NCI-H2029 treated with DMSO at 0.1 percent for 48 hours (cell line): Measurements from ENCODE around the gene ABCA3.
"Not testable (repeated sequence)": the region's sequence is repeated elsewhere in the genome, so short reads cannot be mapped to it uniquely, and the experiment has no call there.

Source experiments
- DNase-seq: peaks from one replicate; lab custom pipeline; 2025; lab: John Stamatoyannopoulos, UW

ABCA3 gene

DNA sequence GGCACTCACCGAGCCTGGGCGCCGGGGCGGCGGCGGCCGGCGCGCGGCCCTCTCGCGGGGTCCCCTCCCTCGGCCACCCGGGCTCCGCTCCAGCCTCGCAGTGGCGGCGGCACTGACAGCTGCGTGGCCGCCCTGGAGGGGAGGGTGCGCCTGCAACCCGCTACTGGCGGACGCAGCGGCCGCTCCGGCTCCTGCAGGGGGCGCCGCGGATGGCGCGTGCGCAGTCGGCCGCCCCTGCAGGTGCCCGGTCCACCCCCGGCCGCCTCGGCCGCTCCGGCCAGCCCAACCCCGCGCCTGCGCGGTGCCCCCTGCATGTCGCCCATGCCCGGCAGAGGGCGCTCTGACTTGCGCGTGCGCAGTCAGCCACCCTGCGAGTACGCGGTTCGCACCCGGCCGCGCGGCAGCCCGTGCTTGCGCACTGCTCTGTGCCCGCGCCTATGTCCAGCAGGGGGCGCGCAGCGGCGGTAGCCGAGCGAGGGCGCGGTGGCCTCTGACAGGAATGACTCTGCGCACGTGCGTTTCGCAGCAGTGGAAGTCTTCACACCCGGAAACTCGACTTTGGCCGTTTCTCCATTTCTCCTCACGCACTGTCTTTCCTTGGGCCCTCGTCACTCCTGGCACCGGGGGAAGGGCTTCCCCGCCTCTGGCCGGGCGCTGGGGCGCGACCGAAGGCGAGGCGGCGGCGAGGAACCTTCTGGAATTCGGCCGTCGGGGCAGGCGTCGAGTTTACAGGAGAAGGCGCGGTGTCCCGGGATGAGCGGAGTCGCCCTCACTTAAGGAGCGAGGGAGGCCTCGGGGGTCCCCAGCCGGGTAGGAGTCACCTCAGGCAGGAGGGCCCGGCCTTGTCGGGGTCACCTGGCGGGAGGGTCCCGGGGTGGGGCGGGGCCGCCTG, at the start of gene ABCA3:
Gene ABCA3 (minus strand): TSS at position 165 of the 892 bp plus-strand sequence. CDS start 14,262 bp downstream, outside the sequence.
- peak; percentile 38 for DNase-seq

DNA sequence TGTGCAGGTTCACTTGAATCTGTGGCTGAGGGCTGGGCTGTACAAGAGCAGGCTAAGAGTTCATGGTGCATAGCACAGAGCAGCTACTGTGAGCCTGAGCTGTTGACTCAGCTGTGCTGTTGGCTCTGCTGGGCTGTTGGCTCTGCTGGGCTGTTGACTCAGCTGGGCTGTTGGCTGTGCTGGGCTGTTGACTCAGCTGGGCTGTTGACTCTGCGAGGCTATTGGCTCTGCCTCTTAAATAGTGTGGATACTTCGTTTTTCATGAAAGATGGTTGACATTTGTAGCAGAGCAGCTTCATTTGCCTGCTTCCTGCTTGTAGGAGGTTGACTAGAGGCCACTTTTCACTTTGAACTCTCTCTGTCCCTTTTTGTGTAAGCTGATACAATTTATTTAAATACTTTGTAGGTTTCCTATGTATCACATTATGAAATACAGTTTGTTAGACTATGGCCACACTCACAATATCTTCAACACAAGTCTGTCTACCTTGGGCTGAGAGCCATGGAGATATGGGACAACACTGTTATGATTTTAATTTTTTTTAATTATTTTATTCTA, 48.4 kb upstream of the ABCA3 start:
- peak; percentile 73 for DNase-seq

DNA sequence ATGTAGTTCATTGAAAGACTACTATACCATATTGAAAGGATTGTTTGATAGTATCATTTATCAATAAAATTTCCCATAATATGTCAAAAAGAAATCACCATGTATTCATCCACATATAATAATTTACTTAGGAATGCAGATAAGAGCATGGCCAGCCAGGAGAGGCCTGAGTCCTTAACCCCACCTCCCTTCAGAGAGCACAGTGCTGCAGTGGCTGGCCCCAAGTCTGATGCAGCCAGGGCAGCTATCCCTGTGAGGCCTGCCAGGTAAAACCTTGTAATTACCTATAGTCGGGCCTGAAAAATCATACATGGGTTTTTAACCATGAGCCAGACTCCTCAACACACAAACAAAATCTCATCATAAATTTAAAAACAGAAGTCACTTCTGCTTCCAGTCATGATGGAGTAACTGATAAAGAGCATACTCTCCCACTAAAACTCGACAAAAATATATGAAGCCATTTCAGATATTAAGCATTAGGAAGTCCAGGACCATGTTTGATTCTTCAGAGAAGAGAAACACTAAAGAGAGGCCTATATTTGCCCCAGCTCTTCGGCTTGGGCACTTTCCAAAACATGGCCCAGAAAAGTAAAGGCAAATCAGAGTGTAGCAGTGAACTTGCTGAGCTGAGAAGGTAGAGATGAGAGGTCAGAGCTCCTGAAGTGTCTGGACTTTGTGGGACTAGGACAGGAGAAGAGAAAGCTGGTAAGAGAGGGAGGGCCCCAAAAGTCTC, 47.8 kb upstream of the ABCA3 start:
- DNase-seq: no peak

- no peak for DNase-seq
These were observed 46.5 kb upstream of the ABCA3 start for GRCh38 chr16:2386990-2387389.

DNA sequence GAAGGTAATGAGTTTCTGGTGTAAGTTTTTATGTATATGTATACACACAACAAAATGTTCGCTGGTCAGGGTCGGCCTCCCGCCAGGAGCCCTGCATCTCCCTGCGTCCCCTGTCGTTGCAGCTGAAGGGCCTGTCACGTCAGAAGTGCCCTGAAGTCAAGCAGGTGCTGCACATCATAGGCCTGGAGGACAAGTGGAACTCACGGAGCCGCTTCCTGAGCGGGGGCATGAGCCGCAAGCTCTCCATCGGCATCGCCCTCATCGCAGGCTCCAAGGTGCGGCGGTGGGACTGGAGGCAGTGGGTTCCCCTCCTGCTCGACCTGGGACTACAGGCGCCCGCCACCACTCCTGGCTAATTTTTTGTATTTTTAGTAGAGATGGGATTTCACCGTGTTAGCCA, 45.5 kb upstream of the ABCA3 start:
- not testable (repeated sequence) for DNase-seq

DNA sequence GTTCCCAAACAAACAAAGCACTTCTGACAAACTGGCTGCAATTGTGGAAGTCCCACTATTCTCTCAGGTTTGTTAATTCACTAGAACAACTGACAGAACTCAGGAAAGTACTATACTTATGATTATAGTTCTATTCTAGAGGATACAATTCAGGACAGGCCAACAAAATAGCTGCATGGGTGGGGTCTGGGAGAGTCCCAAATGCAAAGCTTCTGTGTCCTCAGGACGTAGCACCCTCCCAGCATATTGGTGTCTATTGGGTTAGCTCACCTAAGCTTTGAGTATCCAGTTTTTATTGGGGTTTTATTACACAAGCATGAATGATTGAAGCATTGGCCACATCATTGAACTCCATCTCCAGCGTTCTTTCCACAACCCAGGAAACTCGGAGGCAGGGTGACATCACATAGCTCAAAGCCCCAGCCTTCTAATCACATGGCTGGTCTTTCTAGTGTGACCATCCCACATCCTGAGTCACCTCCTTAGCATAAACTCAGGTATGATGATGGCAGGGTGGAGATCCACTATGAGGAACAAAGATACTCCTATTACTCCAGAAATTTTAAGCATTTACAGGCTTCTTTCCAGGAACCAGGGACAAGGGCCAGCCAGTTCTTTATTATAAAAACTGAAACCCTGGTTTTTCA, 44.8 kb upstream of the ABCA3 start:
- no peak for DNase-seq

DNA sequence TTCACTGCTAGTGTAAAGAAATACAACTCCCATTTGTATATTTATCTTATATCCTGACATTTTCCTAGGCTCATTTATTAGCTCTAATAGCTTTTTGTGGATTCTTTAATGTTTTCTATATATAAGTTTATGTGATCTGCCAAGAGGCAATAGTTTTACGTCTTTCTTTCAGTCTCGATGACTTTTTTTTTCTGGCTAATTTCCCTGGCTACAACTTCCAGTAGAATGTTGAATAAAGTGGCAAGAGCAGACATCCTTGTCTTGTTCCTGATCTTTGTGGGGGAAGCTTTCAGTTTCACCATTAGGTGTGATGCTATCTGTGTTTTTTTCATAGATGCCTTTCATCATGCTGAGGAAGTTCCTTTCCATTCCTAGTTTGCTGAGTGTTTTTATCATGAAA, 43.9 kb upstream of the ABCA3 start:
- DNase-seq: no peak

DNA sequence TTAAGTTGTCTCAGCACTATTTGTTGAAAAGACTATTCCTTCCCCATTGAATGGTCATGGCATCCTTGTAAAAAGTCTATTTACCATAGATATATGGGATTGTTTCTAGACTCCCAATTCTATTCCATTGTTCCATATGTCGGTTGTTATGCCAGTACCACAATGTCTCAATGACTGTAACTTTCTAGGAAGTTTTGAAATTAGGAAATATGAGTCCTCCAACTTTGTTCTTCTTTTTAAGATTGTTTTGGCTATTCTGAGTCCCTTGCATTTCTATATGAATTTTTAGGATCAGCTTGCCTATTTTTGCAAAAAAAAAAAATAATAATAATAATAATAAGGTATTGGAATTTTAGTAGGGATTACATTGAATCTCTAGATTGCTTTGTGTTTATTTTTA, 43.0 kb upstream of the ABCA3 start:
- DNase-seq: no peak

DNA sequence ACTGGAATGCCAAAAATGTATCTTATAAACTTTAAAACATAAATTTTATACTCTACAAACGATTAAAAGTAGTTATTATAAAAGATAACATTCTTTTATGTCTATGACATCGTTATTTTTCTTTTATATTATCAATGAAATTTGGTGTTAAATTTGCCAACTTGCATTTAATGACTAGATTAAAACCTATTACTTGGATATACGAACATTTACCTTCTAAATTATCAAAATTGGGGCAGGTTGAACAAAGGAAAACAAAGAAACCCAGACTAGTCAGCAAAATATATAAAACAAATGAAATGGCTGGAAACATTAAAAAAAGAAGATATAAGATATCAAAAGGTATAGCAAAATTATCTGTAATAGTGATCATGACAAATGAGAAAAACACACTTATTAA, 34.1 kb upstream of the ABCA3 start:
- no peak for DNase-seq

- no peak for DNase-seq
These were observed 32.6 kb upstream of the ABCA3 start for GRCh38 chr16:2373176-2373575.

GRCh38 chr16:2372684-2373083, 32.2 kb upstream of the ABCA3 start:
- DNase-seq: no peak

- no peak for DNase-seq
These were observed 30.9 kb upstream of the ABCA3 start for GRCh38 chr16:2371421-2371820.

- no peak for DNase-seq
These were observed 30.2 kb upstream of the ABCA3 start for GRCh38 chr16:2370721-2371120.

GRCh38 chr16:2366660-2367309, 26.3 kb upstream of the ABCA3 start:
- DNase-seq: no peak

GRCh38 chr16:2365397-2366294, 25.1 kb upstream of the ABCA3 start:
- DNase-seq: no peak

DNA sequence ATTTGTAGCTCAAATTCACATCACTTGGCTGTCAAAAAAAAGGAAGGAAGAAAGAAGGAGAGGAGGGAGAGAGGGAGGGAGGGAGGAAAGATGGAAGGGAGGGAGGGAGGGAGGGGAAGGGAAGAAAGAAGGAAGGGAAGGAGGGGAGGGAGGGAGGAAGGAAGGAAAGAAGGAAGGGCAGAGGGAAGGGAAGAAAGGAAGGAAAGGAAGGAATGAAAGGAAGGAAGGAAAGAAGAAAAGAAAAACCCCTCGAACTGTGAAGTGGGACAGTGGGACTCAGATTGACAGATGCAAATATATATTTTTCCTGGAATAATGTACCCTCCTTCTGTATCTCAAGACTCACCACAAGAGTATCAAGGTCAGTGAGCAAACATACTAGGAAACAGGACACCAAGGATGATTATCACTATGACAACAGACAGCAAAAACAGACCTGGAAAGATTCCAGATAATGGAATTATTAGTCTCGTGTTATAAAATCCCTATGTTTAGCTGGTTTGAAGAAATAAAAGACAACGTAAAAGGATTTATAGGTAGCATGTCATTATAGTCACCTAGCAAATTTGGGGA, 24.2 kb upstream of the ABCA3 start:
- peak; percentile 35 for DNase-seq

- no peak for DNase-seq
These were observed 21.7 kb upstream of the ABCA3 start for GRCh38 chr16:2362218-2362617.

DNA sequence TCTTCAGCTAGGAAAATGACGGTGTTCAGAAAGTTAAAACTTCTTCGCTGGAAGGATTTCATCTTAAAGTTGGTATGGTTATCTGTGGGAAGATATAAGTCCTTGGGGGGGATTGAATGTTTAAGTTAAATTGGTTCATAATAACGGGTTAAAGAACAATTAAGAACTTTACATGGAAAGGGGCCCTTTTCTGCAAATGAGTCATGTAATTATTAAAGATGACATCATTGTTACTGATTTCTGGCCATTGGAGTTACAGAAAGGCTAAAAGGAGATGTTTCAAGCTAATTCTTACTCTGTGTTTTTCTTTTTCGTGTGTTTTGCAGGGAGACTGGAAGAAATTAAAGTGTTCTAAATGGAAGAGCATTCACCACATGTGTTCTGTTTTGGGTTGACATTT, 20.6 kb upstream of the ABCA3 start:
- DNase-seq: no peak

GRCh38 chr16:2359919-2360318, 19.4 kb upstream of the ABCA3 start:
- no peak for DNase-seq

DNA sequence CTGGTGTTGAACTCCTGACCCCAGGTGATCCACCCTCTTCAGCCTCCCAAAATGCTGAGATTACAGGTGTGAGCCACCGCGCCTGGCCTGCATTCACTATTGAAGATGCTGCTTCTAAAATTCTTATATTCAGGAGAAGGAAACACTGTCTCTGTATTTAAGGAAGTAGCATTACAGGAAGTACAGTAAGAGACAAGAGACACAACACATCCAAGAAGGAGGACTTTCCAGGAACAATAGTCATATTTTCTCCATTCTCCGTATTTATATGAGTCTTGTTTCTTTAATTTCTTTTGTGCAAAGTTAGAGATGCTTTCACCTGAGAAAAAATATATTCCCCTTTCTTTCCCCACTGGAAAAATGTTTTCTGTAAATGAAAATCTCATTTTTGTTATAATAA, 18.3 kb upstream of the ABCA3 start:
- DNase-seq: no peak

DNA sequence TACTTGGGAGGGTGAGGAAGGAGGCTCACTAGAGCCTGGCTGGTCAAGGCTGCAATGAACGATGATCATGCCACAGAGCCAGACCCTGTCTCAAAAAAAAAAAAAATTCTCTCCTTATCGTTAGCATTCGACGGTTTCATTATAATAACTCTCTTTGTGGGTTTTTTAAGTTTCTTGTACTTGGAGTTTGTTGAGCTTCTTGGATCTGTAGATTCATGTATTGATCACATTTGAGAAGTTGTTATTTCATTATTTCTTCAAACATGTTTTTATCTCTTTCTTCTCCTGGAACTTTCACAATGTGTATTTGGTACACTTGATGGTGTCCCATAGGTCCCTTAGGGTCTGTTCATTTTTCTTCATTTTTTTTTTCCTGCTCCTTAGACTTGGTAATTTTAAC, 16.8 kb upstream of the ABCA3 start:
- DNase-seq: no peak
